Mucosa of descending colon (tissue), 3 donors: ENCODE measurements around the gene BCL7C. TPM values are rescaled to one million over a fixed set of nuclear protein-coding genes. Genes with fewer than 3 reads are reported as not detected.

Source experiments
- ATAC-seq: fragments of 200-7000 bp; cut with Tn5 transposase; one replicate; pipeline ENCODE4 v1.9.1; 2020; ENCODE audit warnings: mild to moderate bottlenecking, moderate library complexity
- DNase-seq, 3 donors: peaks; one replicate each; pipeline ENCODE4 v3.0.0-alpha.2; 2020
- H3K36me3 ChIP-seq: fragments of 200-600 bp; one replicate; pipeline ENCODE4 v1.8.0; 2021; ENCODE audit warnings: low read depth, mild to moderate bottlenecking
- H3K4me1 ChIP-seq: fragments of 200-600 bp; one replicate; pipeline ENCODE4 v1.8.0; 2021; ENCODE audit warnings: low read depth, mild to moderate bottlenecking
- H3K4me3 ChIP-seq: fragments of 200-600 bp; one replicate; pipeline ENCODE4 v1.8.0; 2021; ENCODE audit warnings: mild to moderate bottlenecking
- H3K9me3 ChIP-seq: fragments of 200-600 bp; one replicate; pipeline ENCODE4 v1.8.0; 2021; ENCODE audit warnings: mild to moderate bottlenecking
- intact Hi-C, 2 donors: fragments of 100-400 bp; cut with DNase I in 1 of 2; cut with micrococcal nuclease in 1 of 2; formaldehyde crosslinking; loops; one replicate each; pipeline versions ENCODE4 v1.11.0 to v1.11.1; 2022; cut with DNase I, micrococcal nuclease
- total RNA-seq, 3 donors: library from RNA; stranded (reverse); fragmentation: NEBNext Ultra II Directional in 2 of 3; extraction: Animal tissue kit (Norgen Biotek cat#: 25700) in 2 of 3; gene quantifications; one replicate each; pipeline versions ENCODE4 v1.2.1 to v1.2.4, GENCODE V29; 2021 to 2023
- TF ChIP-seq, protein P1 (sequence below): fragments of 200-600 bp; IDR thresholded peaks from one replicate; pipeline ENCODE4 v1.8.0; 2022; ENCODE audit warnings: antibody characterized with exemption, mild to moderate bottlenecking
- donor health status: DM: no; HTN: no; CAD: no; lungs with moderate emphysema.
- donor health status: DM: no; HTN: no; CAD: no.
- donor health status: DM: no; HTN: yes; CAD: no.

BCL7C gene
- total RNA-seq, 3 donors from 2014 or later = 20.8 to 30.6 (median 25.3) TPM

- DNase-seq (no peak), ATAC-seq (no peak)
- Histone ChIP-seq H3K4me3 (no peak overlapping the region), H3K4me1 (peaks cover 7% of the 10 kb centered on the region), H3K9me3 (no peaks in the 10 kb centered on the region), H3K36me3 (peaks cover 4% of the 10 kb centered on the region)
- intact Hi-C loops = loop anchor here in 1 of 2 donors (5.0 kb wide), 1 partner anchor 79 kb away; no protein-coding TSS in a partner anchor
- TF ChIP-seq, protein P1, sequence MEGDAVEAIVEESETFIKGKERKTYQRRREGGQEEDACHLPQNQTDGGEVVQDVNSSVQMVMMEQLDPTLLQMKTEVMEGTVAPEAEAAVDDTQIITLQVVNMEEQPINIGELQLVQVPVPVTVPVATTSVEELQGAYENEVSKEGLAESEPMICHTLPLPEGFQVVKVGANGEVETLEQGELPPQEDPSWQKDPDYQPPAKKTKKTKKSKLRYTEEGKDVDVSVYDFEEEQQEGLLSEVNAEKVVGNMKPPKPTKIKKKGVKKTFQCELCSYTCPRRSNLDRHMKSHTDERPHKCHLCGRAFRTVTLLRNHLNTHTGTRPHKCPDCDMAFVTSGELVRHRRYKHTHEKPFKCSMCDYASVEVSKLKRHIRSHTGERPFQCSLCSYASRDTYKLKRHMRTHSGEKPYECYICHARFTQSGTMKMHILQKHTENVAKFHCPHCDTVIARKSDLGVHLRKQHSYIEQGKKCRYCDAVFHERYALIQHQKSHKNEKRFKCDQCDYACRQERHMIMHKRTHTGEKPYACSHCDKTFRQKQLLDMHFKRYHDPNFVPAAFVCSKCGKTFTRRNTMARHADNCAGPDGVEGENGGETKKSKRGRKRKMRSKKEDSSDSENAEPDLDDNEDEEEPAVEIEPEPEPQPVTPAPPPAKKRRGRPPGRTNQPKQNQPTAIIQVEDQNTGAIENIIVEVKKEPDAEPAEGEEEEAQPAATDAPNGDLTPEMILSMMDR = no peak
These were observed 27.5 kb upstream of the BCL7C start for GRCh38 chr16:30921459-30921747.

DNA sequence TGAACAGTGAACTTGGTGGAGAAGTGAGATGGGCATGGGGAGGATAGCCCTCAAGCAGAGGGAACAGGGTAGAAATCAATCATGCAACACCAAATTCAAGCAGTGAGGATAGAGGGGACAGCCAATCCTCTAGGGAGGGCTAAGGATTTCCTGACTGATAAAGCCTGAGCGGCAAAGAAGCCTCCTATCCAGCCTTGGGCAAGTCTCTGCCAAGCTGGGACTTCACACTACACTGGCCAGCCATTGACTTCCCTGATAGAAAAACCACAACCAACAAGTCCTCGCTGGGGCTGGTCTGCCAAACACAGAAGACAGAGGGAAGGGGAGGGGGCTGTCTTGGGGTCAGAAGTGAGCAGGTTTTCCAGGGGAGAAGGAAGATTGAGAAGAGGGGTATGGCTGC, 27.0 kb upstream of the BCL7C start:
- intact Hi-C loops = loop anchor here in 1 of 2 donors (5.0 kb wide), 1 partner anchor 79 kb away; no protein-coding TSS in a partner anchor

GRCh38 chr16:30918614-30919013, 24.7 kb upstream of the BCL7C start:
- intact Hi-C loops = no loop called here
- no peak overlapping the region for H3K4me3 ChIP-seq
- peaks cover 4% of the 10 kb centered on the region for H3K4me1 ChIP-seq
- no peaks in the 10 kb centered on the region for H3K9me3 ChIP-seq
- ATAC-seq = no peak
- no peak for DNase-seq
- H3K36me3 ChIP-seq = peaks cover 4% of the 10 kb centered on the region
- TF ChIP-seq, protein P1 = no peak

More for the DNA sequence above, 27.0 kb upstream of the BCL7C start:
- no peak overlapping the region for H3K4me3 ChIP-seq
- DNase-seq (no peak), ATAC-seq (no peak)
- no peaks in the 10 kb centered on the region for H3K9me3 ChIP-seq
- TF ChIP-seq, protein P1 = no peak
- peaks cover 4% of the 10 kb centered on the region for H3K36me3 ChIP-seq
- H3K4me1 ChIP-seq = peaks cover 7% of the 10 kb centered on the region

DNA sequence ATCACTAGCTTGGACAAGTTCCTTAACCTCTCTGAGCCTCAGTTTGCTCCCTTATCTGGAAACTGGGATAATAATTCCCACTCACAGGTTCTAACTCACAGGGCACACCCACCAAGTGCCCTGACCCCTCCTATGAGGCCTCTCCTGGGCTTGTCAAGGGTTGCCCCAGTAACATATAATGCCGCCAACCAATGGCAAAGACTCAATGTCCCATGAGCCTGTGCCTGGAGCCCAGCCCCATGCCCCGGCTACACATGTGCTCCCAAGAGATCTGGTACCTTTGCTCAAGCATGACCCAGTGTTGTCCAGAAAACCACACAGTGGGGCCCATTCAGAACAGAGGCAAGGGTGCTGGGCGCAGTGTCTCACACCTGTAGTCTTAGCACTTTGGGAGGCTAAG, 21.0 kb upstream of the BCL7C start:
- Histone ChIP-seq H3K36me3 (no peaks in the 10 kb centered on the region), H3K9me3 (no peaks in the 10 kb centered on the region), H3K4me3 (no peak overlapping the region), H3K4me1 (no peaks in the 10 kb centered on the region)
- TF ChIP-seq, protein P1 = no peak
- ATAC-seq (no peak), DNase-seq (no peak)
- intact Hi-C loops = loop anchor here in 1 of 2 donors (5.0 kb wide), 1 partner anchor 78 kb away; no protein-coding TSS in a partner anchor

DNA sequence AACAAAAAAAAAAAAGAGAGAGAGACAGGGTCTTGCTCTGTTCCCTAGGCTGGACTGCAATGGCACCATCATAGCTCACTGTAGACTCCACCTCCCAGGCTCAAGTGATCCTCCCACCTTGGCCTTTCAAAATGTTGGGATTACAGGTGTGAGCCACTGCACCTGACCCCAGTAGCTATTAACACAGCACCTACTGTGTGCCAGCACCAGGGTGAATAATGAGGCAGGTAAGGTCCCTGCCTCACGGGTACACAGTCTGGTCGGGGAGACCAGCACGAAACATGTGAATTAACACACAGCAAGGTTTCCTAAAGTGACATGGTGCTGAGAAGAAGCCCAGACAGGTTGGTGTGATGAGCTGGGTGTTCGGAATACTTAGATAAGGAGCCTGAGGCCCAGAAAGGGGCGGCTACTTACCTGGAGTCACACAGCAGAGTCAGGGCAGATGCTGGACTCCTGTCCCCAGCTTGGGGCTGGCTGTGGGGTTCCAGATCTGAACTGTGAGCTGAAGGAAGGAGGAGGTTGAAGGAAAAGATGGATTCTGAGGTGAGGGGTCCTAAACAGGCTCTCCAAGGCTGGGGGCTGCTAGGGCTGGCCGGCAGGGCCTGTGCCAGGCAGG, 19.0 kb upstream of the BCL7C start:
- TF ChIP-seq, protein P1 = no peak
- H3K4me3 ChIP-seq = no peak overlapping the region
- intact Hi-C loops = loop anchor here in 1 of 2 donors (5.0 kb wide), 1 partner anchor 76 kb away; no protein-coding TSS in a partner anchor
- no peaks in the 10 kb centered on the region for H3K9me3 ChIP-seq
- no peaks in the 10 kb centered on the region for H3K4me1 ChIP-seq
- no peaks in the 10 kb centered on the region for H3K36me3 ChIP-seq
- ATAC-seq (no peak), DNase-seq (no peak)
